HL-60 (cell line): ENCODE results near the gene ZNF813.
"Not testable (repeated sequence)": the region's sequence is repeated elsewhere in the genome, so short reads cannot be mapped to it uniquely, and the experiment has no call there.

Source experiments
- DNase-seq, 2 experiments: peaks; one replicate each; pipeline ENCODE4 v3.0.0-alpha.2; 2010 to 2020; ENCODE audit warnings: low read depth in 1 of 2, low spot score in 1 of 2
- H3K27ac ChIP-seq: fragments of 250-450 bp; sonication (Bioruptor Pico); replicated peaks from 2 replicates; pipeline ENCODE4 v1.5.1; 2020; ENCODE audit warnings: mild to moderate bottlenecking, moderate library complexity
- H3K27me3 ChIP-seq: fragments of 250-450 bp; sonication (Bioruptor Pico); 2 replicates; pipeline ENCODE4 v1.5.1; 2021; ENCODE audit warnings: mild to moderate bottlenecking, moderate library complexity; ENCODE audit not compliant: insufficient read depth, poor library complexity, severe bottlenecking
- H3K4me3 ChIP-seq: replicated peaks from 2 replicates; pipeline ENCODE4 v1.5.1; 2011; ENCODE audit warnings: mild to moderate bottlenecking, control low read depth, low read length; ENCODE audit not compliant: insufficient read depth
- GABPA ChIP-seq: IDR thresholded peaks from 2 replicates; pipeline ENCODE4 v1.6.1; 2012; ENCODE audit warnings: low read depth
- POLR2AphosphoS5 ChIP-seq: IDR thresholded peaks from 2 replicates; pipeline ENCODE4 v1.6.1; 2012; ENCODE audit warnings: low read depth
- SPI1 ChIP-seq: IDR thresholded peaks from 2 replicates; pipeline ENCODE4 v1.6.1; 2012; ENCODE audit warnings: low read depth, mild to moderate bottlenecking, borderline replicate concordance
- TF ChIP-seq, protein P1 (sequence below): IDR thresholded peaks from one replicate; pipeline ENCODE4 v1.5.1; 2011; ENCODE audit warnings: low read length, control low read depth, inconsistent platforms; ENCODE audit not compliant: insufficient read depth
- TF ChIP-seq, protein P2 (sequence below): IDR thresholded peaks from 2 replicates; pipeline ENCODE4 v1.6.1; 2012; ENCODE audit warnings: low read depth; ENCODE audit not compliant: insufficient replicate concordance

ZNF813 gene

DNA sequence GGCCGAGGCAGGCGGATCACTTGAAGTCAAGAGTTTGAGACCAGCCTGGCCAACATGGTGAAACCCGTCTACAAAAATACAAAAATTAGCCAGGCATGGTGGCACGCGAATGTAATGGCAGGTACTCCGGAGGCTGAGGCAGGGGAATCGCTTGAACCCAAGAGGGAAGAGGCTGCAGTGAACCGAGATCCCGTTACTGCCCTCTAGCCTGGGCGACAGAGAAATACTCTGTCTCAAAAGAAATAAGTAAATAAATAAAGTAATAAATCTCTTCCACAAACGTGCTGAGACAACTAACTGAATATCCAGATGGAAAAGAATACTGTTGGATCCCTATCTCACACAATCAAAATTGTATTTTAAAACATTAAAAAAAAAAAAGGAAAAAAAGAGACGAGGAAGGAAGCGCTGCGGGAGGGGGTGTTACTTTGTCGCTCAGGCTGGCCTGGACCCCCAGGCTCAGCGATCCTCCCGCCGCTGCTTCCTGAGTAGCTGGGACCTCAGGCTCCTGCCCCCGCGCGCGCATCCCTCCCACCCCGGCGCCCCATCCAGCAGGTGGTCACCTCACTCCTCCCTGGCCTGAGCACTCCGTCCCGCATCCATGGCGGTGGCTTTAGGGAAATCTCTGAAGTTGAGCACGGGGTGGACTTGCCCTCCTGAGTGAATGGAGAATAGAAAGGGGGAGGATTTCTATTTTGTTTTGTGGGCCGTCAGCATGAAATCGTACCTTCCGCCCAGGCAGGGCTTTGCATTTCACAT lies 628 bp upstream of the ZNF813 start:
- Histone ChIP-seq H3K4me3 (peak overlapping the region; percentile 56), H3K27me3 (no peaks in the 10 kb centered on the region), H3K27ac (no peak overlapping the region)
- TF ChIP-seq POLR2AphosphoS5 (no peak), GABPA (no peak), SPI1 (no peak)
- TF ChIP-seq, protein P1, sequence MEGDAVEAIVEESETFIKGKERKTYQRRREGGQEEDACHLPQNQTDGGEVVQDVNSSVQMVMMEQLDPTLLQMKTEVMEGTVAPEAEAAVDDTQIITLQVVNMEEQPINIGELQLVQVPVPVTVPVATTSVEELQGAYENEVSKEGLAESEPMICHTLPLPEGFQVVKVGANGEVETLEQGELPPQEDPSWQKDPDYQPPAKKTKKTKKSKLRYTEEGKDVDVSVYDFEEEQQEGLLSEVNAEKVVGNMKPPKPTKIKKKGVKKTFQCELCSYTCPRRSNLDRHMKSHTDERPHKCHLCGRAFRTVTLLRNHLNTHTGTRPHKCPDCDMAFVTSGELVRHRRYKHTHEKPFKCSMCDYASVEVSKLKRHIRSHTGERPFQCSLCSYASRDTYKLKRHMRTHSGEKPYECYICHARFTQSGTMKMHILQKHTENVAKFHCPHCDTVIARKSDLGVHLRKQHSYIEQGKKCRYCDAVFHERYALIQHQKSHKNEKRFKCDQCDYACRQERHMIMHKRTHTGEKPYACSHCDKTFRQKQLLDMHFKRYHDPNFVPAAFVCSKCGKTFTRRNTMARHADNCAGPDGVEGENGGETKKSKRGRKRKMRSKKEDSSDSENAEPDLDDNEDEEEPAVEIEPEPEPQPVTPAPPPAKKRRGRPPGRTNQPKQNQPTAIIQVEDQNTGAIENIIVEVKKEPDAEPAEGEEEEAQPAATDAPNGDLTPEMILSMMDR = no peak
- TF ChIP-seq, protein P2, sequence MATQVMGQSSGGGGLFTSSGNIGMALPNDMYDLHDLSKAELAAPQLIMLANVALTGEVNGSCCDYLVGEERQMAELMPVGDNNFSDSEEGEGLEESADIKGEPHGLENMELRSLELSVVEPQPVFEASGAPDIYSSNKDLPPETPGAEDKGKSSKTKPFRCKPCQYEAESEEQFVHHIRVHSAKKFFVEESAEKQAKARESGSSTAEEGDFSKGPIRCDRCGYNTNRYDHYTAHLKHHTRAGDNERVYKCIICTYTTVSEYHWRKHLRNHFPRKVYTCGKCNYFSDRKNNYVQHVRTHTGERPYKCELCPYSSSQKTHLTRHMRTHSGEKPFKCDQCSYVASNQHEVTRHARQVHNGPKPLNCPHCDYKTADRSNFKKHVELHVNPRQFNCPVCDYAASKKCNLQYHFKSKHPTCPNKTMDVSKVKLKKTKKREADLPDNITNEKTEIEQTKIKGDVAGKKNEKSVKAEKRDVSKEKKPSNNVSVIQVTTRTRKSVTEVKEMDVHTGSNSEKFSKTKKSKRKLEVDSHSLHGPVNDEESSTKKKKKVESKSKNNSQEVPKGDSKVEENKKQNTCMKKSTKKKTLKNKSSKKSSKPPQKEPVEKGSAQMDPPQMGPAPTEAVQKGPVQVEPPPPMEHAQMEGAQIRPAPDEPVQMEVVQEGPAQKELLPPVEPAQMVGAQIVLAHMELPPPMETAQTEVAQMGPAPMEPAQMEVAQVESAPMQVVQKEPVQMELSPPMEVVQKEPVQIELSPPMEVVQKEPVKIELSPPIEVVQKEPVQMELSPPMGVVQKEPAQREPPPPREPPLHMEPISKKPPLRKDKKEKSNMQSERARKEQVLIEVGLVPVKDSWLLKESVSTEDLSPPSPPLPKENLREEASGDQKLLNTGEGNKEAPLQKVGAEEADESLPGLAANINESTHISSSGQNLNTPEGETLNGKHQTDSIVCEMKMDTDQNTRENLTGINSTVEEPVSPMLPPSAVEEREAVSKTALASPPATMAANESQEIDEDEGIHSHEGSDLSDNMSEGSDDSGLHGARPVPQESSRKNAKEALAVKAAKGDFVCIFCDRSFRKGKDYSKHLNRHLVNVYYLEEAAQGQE = no peak
- DNase-seq = no peak

DNA sequence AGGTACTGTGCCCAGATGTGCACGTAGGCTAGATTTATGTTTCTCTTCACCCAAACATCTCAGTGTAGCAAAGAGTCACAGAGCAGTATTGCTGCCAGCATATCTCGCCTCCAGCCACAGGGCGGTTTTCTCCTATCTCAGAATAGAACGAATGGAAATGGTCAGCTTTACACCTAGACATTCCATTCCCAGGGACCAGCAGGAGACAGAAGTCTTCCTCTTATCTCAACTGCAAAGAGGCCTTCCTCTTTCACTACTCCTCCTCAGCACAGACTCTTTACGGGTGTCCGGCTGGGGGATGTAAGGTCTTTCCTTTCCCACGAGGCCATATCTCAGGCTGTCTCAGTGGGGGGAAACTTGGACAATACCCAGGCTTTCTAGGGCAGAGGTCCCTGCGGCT lies 1.1 kb downstream of the ZNF813 start:
- H3K4me3 ChIP-seq, DNase-seq, H3K27ac ChIP-seq, H3K27me3 ChIP-seq: not testable (repeated sequence)

DNA sequence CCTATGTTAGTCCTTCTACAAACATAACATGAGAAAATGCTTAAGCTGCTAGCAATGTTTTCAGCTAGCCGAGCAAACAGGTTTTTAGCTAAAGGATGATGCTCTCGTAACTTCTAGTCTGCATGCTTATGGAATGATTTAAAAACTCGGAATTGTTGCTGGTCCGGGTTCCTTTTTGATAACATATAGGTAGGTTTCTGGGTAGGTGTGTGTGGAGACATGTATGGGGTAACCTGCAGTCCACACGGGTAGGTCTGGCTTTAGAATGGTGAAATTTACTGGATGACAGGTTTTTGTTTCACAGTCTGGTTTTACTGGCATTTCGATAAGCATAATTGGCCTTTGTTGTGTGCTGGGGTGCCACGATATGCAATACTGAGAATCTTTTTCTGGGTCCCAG lies 4.4 kb downstream of the ZNF813 start:
- Histone ChIP-seq H3K27me3 (no peaks in the 10 kb centered on the region), H3K4me3 (no peak overlapping the region), H3K27ac (no peak overlapping the region)
- TF ChIP-seq, protein P1 = no peak
- TF ChIP-seq POLR2AphosphoS5 = no peak
- TF ChIP-seq, protein P2 = no peak
- TF ChIP-seq SPI1 = no peak
- TF ChIP-seq GABPA = no peak
- no peak for DNase-seq

DNA sequence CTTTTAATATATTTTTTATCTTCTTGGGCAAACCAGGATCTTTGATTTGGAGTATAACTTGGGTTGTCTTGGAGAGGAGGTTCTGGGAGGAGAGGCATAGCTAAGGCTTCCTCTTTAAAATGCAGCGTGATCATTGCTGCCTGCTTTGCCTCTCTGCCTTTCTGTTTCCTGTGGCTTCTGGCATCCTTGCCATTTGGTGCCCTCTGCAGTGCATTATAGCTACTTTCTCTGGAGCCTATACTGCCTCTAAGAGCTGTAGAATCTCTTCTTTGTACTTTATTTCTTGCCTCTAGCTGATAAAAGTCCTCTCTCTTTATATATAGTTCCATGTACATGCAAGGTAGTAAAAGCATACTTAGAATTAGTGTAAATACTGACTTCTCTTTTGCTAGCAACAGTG lies 7.3 kb downstream of the ZNF813 start:
- not testable (repeated sequence) for H3K27me3 ChIP-seq, H3K27ac ChIP-seq, DNase-seq, H3K4me3 ChIP-seq

DNA sequence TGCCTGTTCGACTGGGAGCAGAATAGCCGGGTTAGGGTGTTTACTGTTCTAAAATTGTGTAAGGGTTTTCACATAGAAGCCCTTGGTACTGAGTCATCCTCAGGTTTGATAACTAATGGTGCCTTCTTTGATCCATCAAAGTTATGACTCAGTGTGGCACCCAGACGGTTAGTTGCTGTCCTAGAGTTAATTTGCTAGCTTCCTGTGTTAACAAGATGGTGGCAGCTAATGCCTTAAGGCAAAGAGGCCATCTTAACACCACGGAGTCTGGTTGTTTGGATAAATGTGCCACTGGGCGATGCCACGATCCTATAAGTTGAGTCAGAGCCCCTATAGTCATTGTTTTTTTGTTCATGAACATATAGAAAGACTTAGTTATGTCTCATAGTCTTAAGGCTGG lies 7.9 kb downstream of the ZNF813 start:
- not testable (repeated sequence) for DNase-seq, H3K4me3 ChIP-seq, H3K27ac ChIP-seq, H3K27me3 ChIP-seq

DNA sequence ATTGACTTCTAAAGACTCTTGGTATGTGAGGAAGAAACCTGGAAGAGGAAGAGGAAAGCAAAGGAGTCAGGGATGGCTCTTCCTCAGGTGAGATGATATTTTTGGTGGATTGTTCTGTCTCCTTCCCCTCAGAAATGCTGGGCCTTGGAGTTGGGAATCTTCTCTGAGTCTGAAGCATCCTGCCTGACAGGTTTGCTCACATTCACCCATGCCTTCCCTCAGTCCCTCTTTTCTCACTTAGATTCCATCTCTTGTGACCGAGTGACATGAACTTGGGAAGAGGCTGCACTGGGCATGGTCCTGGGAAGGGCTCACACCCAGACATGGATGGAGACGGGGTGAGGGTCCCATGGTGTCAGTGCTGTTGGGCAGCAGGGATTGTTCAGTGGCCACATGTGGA lies 16.2 kb downstream of the ZNF813 start:
- H3K4me3 ChIP-seq, H3K27ac ChIP-seq, DNase-seq, H3K27me3 ChIP-seq: not testable (repeated sequence)
